Jurkat, Clone E6-1 (cell line): ENCODE data around the gene MGRN1.
A peak's percentile ranks its signal among the peaks of the same experiment; 100 is the strongest.

Experiments used
- DNase-seq: peaks from one replicate; pipeline ENCODE4 v3.0.0-alpha.2; 2011; ENCODE audit warnings: low read depth, low spot score
- H3K4me3 ChIP-seq: 2 replicates; pipeline ENCODE4 v1.5.1; 2011; ENCODE audit warnings: mild to moderate bottlenecking, low read length, control low read depth, moderate library complexity

MGRN1 gene

DNA sequence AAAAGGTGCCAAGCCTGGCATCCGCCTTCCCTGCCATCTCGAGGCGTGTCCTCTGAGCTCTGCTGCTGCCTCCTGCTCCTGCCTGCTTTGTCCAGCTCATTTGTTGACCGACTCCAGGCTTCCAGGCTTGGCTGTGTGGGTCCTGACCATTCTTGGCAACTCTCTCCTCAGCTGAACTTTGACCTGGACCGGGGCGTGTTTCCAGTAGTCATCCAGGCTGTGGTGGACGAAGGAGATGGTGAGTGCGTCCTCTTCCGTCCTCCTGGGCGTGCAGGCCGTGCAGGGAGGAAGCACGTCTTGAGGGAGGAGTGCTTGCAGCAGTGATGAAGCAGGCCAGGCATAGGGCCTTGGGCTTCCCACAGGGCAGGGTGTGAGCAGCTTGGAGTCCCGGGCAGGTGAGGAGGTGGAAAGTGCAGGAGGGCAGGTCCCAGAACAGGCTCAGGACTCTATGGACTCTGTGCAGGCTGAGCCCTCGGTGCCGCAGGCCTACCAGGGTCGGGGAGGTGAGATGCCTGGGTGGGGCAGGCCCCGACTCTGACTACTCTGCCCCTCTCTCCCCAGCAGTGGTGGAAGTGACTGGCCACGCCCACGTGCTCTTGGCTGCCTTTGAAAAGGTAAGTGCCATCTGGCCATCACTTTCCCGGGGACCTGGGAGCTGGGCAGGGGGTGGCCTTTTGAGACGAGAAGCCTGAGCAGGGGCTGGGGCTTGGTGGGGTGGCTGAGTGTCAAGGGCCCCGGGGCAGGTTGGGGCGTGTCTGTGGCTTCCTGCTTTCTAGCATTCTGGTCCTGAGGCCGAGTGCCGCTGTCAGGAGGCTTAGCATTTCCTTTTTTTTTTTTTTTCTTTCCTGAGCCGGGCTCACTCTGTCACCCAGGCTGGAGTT lies 40.2 kb downstream of the MGRN1 start:
- DNase-seq: peak; percentile 75
- peak overlapping the region; percentile 15 for H3K4me3 ChIP-seq

DNA sequence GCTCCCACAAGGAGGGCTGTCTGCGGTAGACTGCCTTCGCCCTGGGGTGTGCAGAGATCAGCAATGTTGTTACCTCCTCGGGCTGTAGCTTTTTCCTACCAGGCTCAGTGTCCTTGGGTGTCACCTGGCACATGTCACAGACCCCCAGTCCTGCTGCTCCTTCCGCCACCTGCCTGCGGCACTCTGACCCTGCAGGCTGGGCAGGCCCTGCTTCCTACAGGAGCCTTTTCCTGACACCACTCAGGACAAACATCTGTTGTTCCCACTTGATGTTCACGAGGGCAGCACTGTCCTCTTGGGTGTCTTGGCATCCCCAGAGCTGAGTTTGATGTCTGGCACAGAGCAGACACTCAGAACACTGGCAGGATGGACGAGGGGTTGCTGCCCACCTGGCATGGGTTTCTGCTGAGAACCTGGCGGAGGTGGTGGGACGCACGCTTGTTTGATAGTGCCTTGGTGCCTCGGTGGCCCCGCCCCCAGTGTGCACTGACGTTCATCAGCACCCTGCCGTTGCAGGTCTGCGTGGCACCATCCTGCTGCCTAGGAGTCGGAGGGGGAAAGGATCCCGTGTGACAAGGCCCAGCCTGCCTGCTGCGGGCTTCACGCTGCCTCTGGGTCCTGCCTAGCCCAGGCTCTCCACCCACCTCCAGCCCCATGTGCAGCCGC lies 42.0 kb downstream of the MGRN1 start:
- DNase-seq: no peak
- no peak overlapping the region for H3K4me3 ChIP-seq

DNA sequence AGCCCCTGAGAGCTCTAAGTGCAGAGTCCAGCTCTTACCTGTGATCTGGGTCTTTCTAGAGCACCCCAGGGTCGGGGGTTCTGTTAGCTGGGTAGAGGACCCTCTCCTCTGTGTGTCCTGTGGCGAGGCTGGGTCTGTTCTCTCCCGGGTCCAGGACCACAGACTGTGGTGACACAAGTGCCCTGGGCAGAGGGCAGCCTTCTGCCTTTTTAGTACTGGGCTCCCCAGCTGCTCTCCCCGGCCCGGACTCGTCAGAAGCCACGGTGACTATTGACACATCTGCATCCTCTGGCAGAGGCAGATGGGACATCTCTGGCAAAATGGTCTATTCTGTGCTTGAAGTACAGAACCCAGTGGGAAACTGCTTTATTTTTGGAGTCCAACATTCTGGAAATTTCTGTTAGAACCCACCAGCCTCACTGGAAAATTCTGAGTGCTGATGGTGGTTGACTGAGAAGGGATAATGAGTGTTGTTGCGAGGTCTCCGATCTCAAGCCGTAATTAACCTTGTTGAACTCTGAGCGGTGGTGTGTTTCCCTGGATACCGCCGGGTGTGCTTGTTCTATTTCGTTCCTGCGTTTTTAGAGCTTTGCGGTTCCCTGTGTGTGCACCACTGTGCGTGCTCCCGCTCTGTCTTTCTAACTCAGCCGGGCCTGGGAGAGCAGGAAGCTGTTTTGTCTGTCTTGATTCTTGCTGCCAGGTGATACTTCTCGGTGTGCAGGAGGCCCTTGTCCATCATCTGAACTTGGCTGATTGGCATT lies 42.8 kb downstream of the MGRN1 start:
- no peak overlapping the region for H3K4me3 ChIP-seq
- no peak for DNase-seq

DNA sequence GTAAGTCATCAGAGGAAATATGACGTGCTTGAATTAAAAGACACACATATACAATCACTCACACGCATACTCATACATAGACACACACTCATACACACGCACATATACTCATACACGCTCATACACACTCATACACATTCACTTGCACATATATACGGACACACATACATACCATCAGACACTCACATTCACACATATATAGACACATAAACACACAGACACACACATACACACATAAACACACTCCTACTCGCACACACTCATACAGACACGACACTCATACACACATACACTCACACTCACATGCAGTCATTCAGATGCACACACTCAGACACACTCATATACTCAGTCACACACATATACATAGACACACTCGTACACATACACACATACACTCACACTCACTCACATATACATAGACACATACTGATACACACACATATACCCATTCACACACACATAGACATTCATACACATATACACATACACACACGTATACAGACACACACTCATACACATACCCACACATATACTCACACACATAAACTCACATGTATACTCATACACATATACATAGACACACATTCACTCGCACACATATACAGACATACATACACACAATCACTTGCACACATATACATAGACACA lies 43.8 kb downstream of the MGRN1 start:
- H3K4me3 ChIP-seq: no peak overlapping the region
- DNase-seq: no peak

DNA sequence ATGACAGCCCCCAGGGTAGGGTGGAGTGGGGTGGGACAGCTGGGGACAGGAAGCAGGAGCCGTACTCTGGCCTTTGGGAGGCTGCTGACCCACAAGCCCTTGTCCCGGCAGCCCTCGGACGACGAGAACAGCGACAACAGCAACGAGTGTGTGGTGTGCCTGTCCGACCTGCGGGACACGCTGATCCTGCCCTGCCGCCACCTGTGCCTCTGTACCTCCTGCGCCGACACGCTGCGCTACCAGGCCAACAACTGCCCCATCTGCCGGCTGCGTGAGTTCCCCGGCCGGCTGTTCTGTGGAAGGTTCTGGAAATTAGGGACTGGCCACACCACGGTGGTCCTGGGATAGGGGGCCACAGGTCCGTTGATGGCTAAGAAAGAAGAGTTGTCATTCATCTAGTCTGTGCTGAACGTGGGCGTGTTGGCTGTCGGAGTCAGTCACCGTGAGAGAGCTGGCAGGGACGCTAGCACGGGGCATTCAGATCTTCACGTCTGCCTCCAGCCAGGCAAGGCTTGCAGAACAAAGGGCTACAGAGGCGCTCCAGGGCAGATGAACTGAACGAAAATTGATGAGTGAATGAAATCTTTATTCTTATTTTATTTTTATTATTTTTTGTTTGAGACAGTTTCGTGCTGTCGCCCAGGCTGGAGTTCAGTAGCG lies 48.9 kb downstream of the MGRN1 start:
- no peak overlapping the region for H3K4me3 ChIP-seq
- DNase-seq: no peak

DNA sequence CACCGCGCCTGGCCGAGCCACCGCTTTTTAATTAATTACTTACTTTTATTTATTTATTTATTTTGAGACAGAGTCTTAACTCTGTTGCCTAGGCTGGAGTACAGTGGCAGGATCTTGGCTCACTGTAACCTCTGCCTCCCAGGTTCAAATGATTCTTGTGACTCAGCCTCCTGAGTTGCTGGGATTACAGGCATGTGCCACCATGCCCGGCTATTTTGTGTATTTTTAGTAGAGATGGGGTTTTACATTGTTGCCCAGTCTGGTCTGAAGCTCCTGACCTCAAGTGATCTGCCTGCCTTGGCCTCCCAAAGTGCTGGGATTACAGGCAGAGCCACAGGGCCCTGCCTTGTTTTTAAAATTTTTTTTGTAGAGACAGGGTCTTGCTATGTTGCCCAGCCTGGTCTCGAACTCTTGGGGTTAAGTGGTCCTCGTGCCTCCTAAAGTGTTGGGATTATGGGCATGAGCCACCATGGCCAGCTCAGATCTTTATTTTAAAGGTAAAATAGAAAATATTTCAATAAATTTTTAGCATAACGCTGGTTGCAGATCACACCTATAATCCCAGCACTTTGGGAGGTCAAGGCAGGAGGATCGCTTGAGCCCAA lies 50.4 kb downstream of the MGRN1 start:
- DNase-seq: no peak
- H3K4me3 ChIP-seq: no peak overlapping the region

DNA sequence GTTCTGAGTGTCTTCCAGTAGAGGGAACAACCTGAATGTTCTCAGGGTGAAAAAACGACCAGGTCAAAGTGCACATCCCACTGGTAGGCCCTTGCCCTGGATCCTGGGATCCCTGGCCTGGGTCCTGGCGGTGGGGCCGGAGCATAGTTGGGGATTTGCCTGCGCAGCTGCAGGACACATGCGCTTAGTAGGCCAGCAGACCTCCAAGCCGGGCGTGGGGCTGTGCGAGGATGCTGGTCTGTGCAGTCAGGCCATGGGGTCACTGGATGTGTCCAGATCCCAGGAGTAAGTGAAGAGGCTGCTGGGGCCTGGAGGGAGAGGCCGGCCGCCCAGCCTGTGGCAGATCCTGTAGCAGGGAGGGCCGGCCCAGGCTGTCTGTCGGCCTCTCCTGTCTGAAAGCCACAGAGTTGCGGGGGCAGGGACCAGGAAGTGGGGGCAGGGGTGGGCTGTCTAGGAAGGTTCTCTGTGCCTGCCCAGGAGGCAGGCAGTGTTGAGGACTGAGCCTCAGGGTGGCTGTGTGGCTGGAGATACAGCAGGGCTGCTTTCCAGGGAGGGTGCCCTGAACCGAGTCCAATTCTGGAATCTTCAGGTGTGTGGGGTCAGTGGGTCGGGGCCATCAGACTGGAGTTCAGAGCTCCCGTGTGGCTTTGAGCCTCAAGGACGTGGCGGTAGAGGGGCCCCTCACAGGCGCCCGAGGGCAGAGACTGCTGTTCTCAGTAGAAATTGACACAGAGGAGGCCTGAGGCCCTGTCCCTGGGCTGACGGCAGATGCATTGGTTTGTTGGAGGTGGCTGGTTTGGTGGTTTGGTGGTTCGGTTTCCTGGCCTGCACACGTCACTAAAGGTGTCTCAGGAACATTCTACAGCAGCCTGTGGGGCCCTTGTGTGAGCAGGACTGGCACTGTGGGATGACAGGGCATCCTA lies 51.5 kb downstream of the MGRN1 start:
- peak; percentile 86 for DNase-seq
- H3K4me3 ChIP-seq: peak overlapping the region; percentile 18

DNA sequence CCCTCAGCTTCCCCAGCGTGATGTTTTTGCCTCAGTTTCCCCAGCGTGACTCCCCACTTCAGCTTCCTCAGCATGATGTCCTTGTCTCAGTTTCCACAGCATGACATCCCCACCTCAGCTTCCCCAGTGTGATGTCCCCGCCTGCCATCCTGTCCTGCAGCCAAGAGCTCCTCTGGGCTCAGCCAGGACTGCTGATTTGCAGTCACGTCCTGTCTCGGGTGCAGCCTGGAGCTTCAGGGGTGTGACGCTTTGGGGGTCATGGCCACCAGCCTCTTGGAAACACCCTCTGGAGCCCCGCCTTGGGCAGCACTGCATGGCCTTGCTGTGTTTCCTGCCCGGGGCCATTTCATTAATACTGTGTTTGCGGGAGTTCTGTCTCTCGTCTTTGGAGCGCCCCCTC lies 52.2 kb downstream of the MGRN1 start:
- peak overlapping the region; percentile 18; the same call in 1 of the 2 replicates for H3K4me3 ChIP-seq
- no peak for DNase-seq

DNA sequence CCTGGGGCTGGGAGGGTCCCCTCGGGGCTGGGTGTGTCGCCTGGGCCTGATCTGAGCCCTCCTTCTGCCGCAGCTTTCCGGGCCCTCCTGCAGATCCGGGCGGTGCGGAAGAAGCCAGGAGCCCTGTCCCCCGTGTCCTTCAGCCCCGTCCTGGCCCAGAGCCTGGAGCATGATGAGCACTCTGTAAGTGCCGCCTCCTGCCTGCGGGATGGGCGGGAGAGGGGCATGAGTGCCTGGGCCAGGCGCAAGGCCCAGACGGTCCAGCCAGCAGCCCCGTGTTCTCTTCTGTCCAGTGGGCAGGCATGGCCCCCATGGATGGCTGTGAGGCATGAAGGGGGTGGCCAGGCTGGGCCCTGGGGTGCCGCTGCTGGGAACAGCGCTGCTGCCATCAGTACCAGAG lies 52.8 kb downstream of the MGRN1 start:
- H3K4me3 ChIP-seq: no peak overlapping the region
- no peak for DNase-seq

DNA sequence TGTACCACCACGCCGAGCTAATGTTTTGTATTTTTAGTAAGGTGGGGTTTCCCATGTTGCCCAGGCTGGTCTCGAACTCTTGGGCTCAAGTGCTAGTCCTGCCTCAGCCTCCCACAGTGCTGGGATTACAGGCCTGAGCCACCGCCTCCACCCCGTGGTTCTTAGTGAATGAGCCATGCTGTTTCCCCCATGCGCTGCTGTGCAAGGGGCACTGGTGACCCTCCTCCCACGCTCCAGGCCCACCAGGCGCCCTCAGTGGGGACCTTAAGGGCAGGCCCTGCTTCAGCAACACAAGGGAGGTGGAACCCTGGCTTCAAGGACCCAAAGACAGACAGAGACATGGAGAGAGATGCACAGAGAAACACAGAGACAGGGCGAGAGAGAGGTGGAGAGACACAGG lies 53.4 kb downstream of the MGRN1 start:
- no peak for DNase-seq
- no peak overlapping the region for H3K4me3 ChIP-seq

DNA sequence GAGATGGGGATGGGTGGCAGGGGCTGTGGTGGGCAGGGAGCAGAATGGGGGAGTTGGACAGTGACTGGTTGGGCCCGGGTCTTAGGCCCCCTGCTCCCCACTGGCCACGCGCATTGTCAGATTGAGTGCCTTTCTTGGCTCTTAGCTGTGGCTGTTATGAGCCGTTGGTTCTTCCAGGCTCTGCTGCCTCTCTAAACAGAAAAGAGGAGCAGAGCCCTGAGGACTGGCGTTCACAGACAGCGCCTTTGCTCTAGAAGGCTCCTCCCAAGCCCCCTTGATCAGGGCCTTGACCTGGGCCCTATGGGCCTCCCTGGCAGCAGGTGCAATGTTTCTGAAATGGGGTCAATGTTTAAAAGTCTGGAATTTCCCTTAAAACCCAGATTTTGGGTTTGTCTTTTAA lies 54.0 kb downstream of the MGRN1 start:
- H3K4me3 ChIP-seq: no peak overlapping the region
- no peak for DNase-seq

DNA sequence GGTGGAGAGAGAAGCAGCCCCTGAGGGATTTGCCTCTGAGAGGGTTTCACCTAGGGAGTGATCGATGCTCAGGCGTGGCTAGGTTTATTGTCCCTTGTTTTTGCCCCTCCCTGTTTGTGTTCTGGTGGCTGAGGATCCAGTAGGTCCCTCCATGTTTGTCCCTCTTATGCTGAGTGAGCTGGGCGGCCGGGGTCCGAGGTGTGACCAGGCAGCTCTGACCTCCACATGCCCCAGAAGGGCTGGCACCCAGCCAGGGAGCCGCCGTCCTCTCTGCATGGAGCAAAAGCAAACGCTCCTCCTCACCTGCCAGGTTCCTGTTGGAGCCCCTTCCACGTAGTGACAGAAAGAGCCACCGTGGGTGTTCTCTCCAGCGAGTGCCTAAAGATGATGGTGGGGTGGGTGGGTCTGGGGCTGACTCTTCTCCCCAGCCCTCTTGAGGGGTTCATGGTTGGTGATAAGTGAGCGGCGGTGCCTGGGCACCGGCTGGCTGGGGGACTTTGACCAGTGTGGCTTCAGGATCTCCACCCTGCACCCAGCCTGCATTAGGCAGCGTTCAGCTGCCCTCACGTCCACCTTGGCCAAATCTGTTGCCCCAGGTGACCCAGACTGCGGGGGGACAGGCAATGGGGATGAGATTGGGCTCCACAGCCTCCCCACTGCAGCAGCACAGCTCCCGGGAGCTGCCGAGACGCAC lies 54.7 kb downstream of the MGRN1 start:
- DNase-seq: no peak
- H3K4me3 ChIP-seq: no peak overlapping the region

DNA sequence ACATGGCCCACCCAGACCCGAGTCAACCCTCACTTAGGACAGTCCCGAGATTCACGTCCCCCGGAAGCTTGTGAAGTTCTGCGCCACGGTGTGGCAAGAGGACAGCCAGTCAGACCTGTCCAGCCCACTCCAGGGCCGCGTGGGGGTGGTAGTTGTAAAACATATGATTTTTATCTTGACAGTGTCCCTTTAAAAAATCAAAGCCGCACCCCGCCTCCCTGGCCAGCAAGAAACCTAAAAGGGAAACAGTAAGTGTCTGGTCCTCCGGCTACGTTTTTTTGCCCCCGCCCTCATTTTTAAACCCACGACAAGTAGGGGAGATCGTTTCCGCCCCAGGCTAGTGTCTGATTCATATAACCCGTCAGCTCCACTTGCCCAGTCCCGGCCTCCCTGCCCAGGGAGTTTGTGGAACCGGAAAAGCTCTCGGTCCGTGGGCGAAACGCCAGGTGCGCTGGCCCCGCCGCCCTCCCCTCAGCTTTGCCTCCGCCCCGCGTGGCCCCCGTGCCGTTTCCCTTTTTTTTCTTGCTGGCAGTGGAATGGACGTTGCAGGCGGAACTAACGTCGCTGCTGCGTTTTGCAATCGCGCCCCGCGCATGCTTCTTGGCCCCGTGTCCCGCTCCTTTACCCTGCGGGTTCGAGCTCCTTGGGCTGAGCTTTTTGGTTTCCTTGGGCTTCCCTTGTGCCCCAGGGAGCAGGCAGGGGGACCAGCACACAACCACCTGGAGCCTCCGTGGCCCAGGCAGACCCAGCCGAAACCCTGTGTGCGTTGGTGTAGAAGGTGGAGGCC lies 55.4 kb downstream of the MGRN1 start:
- no peak for DNase-seq
- no peak overlapping the region for H3K4me3 ChIP-seq

DNA sequence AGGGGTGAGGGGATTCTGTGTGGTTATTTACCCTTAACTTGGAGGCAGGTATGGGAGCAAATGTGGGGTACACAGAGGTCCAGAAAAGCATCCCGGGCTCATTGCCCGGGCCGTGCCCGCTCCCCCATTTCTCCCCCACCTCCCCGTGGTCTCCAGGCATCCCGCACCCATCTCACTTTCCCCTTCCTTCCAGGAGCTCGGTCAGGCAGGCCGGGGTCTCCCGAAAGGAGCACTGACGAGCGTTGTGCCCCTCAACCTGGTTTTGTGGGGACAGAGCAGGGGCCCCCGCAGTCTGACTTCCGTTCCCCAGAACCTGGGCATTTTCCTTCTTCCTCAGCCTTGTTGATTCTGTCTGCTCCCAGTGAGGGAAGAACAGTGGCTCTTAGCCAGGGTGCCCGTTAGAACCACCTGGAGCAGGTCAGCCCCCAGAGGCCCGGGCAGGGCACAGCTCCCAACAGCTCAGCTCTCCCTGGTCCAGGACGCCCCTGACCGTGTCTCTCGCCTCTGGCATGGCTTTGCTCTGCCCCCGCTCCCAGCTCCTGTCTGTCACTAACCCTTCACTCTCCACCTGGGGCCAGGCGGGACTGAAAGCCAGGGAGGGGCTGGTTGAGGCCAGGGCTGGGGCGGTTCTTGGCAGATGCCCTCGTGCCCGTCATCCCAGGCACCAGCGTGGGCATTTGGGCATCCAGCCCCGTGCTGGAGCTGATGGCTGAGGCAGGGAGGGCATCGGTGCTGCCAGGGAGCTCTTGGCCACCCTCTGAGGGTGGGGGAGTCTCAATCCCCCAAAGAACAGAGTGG lies 56.2 kb downstream of the MGRN1 start:
- DNase-seq: no peak
- H3K4me3 ChIP-seq: no peak overlapping the region

DNA sequence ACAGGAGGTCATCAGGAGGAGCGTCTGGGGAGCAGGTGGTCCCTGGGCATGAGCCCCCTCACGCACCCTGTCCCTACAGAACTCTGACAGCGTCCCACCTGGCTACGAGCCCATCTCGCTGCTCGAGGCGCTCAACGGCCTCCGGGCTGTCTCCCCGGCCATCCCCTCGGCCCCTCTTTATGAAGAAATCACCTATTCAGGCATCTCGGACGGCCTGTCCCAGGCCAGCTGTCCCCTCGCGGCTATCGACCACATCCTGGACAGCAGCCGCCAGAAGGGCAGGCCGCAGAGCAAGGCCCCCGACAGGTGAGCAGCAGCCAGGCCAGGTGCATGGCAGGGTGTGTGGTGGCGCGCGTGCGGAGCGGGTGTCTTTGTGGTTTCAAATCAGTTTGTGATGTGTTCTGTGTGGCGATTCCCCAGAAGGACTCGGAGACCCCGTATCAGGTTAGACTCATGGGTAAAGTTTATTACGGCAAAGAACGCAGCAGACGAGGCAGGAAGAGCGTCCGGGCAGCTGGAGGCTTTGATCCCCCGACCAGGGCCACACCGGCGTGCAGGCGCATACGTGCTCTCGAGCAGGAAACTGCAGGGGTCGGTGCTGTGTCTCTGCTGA lies 57.0 kb downstream of the MGRN1 start:
- H3K4me3 ChIP-seq: no peak overlapping the region
- no peak for DNase-seq
